ENCODE results near the gene PPP1R11. TPM values are rescaled to one million over a fixed set of nuclear protein-coding genes. Genes with fewer than 3 reads are reported as not detected.

Gene PPP1R11
- total and polyA plus RNA-seq, 2 of the 13 experiments (the other 11 are each of a cell fraction or from before 2014, with no cell fraction given) = 32.1 to 58.9 TPM

DNA sequence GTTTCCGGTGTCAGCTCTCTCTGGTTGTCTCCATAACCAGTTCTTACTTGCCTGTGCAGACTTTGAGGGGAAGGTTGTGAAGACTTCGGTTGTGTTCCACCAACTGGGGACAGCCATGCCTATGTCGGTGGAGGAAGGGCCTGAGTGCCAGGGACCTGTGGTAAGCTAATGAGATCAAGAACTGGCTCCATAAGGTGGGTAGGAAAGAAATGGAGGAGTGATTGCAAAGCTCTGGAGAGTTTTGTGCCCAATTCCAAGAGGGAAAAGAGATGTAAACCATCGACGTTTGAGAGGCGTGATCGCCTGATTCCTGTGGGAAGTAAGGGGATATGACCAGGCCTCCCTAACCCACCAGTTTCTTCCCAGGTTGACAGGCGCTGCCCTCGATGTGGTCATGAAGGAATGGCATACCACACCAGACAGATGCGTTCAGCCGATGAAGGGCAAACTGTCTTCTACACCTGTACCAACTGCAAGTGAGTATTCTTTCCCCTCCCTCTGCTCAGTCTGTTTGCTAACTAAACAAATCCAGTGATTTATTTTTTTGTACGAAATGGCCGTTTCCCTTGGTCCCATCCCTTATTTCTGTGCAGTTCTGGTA is 5.0 kb upstream of the PPP1R11 start (continued):
- TF ChIP-seq ZNF605 (CRISPR knock-in tag; IDR thresholded peaks at IDR 0.05) = no peak
- peak; percentile 59 for TF ChIP-seq SALL1 (CRISPR knock-in tag; IDR thresholded peaks at IDR 0.05)
- peak; percentile 17 for TF ChIP-seq XRCC5 (optimal IDR thresholded peaks at IDR 0.05; ENCODE audit: low read length)
- TF ChIP-seq ZNF614 (CRISPR knock-in tag; IDR thresholded peaks at IDR 0.05; ENCODE audit: borderline replicate concordance) = peak; percentile 81; the same call in 1 of the 2 replicates
- peak; percentile 81; the same call in 1 of the 2 replicates for TF ChIP-seq TGIF2 (CRISPR knock-in tag; IDR thresholded peaks at IDR 0.05)
- no peak for TF ChIP-seq FOXJ3 (CRISPR knock-in tag; IDR thresholded peaks at IDR 0.05; ENCODE audit: borderline replicate concordance)
- TF ChIP-seq, protein P1, sequence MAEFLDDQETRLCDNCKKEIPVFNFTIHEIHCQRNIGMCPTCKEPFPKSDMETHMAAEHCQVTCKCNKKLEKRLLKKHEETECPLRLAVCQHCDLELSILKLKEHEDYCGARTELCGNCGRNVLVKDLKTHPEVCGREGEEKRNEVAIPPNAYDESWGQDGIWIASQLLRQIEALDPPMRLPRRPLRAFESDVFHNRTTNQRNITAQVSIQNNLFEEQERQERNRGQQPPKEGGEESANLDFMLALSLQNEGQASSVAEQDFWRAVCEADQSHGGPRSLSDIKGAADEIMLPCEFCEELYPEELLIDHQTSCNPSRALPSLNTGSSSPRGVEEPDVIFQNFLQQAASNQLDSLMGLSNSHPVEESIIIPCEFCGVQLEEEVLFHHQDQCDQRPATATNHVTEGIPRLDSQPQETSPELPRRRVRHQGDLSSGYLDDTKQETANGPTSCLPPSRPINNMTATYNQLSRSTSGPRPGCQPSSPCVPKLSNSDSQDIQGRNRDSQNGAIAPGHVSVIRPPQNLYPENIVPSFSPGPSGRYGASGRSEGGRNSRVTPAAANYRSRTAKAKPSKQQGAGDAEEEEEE (CRISPR knock-in tag; IDR thresholded peaks at IDR 0.05; ENCODE audit: borderline replicate concordance) = peak; percentile 67; the same call in 1 of the 2 replicates
- 0 out of 2 replicates have a peak, but pooled peaks have one; percentile 30 for TF ChIP-seq IRF2 (CRISPR knock-in tag; IDR thresholded peaks at IDR 0.05)
- TF ChIP-seq ZNF672 (CRISPR knock-in tag; IDR thresholded peaks at IDR 0.05) = no peak
- TF ChIP-seq GFI1 (CRISPR knock-in tag; IDR thresholded peaks at IDR 0.05; ENCODE audit: borderline replicate concordance) = peak; percentile 96
- 0 out of 2 replicates have a peak, but pooled peaks have one; percentile 11 for TF ChIP-seq ZNF337 (CRISPR knock-in tag; IDR thresholded peaks at IDR 0.05; ENCODE audit: borderline replicate concordance, low read depth)
- TF ChIP-seq, protein P2, sequence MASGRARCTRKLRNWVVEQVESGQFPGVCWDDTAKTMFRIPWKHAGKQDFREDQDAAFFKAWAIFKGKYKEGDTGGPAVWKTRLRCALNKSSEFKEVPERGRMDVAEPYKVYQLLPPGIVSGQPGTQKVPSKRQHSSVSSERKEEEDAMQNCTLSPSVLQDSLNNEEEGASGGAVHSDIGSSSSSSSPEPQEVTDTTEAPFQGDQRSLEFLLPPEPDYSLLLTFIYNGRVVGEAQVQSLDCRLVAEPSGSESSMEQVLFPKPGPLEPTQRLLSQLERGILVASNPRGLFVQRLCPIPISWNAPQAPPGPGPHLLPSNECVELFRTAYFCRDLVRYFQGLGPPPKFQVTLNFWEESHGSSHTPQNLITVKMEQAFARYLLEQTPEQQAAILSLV (CRISPR knock-in tag; IDR thresholded peaks at IDR 0.05; ENCODE audit: borderline replicate concordance) = peak; percentile 16; the same call in 1 of the 2 replicates
- TF ChIP-seq, protein P3, sequence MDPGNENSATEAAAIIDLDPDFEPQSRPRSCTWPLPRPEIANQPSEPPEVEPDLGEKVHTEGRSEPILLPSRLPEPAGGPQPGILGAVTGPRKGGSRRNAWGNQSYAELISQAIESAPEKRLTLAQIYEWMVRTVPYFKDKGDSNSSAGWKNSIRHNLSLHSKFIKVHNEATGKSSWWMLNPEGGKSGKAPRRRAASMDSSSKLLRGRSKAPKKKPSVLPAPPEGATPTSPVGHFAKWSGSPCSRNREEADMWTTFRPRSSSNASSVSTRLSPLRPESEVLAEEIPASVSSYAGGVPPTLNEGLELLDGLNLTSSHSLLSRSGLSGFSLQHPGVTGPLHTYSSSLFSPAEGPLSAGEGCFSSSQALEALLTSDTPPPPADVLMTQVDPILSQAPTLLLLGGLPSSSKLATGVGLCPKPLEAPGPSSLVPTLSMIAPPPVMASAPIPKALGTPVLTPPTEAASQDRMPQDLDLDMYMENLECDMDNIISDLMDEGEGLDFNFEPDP (CRISPR knock-in tag; conservative IDR thresholded peaks at IDR 0.05) = 0 out of 2 replicates have a peak, but pooled peaks have one; percentile 82
- TF ChIP-seq SP4 (CRISPR knock-in tag; IDR thresholded peaks at IDR 0.05) = peak; percentile 71; the same call in 1 of the 2 replicates
- TF ChIP-seq ZFX (CRISPR knock-in tag; IDR thresholded peaks at IDR 0.05; ENCODE audit: low read depth) = peak; percentile 8; the same call in 1 of the 2 replicates
- TF ChIP-seq ELF4 (CRISPR knock-in tag; IDR thresholded peaks at IDR 0.05; ENCODE audit: borderline replicate concordance) = no peak
- TF ChIP-seq, protein P4, sequence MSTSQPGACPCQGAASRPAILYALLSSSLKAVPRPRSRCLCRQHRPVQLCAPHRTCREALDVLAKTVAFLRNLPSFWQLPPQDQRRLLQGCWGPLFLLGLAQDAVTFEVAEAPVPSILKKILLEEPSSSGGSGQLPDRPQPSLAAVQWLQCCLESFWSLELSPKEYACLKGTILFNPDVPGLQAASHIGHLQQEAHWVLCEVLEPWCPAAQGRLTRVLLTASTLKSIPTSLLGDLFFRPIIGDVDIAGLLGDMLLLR (CRISPR knock-in tag; IDR thresholded peaks at IDR 0.05) = peak; percentile 16; the same call in 1 of the 2 replicates
- TF ChIP-seq, protein P5, sequence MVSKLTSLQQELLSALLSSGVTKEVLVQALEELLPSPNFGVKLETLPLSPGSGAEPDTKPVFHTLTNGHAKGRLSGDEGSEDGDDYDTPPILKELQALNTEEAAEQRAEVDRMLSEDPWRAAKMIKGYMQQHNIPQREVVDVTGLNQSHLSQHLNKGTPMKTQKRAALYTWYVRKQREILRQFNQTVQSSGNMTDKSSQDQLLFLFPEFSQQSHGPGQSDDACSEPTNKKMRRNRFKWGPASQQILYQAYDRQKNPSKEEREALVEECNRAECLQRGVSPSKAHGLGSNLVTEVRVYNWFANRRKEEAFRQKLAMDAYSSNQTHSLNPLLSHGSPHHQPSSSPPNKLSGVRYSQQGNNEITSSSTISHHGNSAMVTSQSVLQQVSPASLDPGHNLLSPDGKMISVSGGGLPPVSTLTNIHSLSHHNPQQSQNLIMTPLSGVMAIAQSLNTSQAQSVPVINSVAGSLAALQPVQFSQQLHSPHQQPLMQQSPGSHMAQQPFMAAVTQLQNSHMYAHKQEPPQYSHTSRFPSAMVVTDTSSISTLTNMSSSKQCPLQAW (CRISPR knock-in tag; IDR thresholded peaks at IDR 0.05) = peak; percentile 14; the same call in 1 of the 2 replicates
- no peak for TF ChIP-seq TAF15 (IDR thresholded peaks at IDR 0.05; ENCODE audit: low read depth, low read length, poor library complexity, severe bottlenecking)
- TF ChIP-seq DNMT3B (CRISPR knock-in tag; conservative IDR thresholded peaks at IDR 0.05) = 0 out of 2 replicates have a peak, but pooled peaks have one; percentile 77
- no peak for TF ChIP-seq RELA (CRISPR knock-in tag; IDR thresholded peaks at IDR 0.05)
- TF ChIP-seq GATA4 (IDR thresholded peaks at IDR 0.05; ENCODE audit: borderline replicate concordance, low read depth) = no peak
- TF ChIP-seq TAF1 (CRISPR knock-in tag; IDR thresholded peaks at IDR 0.05) = no peak
